ENCODE measurements around the gene DNAH10. TPM values are rescaled to one million over a fixed set of nuclear protein-coding genes. Genes with fewer than 3 reads are reported as not detected.

Gene DNAH10
- total and polyA plus RNA-seq, 2 of the 13 experiments (the other 11 are each of a cell fraction or from before 2014, with no cell fraction given) = 0.01 to 0.02 TPM

DNA sequence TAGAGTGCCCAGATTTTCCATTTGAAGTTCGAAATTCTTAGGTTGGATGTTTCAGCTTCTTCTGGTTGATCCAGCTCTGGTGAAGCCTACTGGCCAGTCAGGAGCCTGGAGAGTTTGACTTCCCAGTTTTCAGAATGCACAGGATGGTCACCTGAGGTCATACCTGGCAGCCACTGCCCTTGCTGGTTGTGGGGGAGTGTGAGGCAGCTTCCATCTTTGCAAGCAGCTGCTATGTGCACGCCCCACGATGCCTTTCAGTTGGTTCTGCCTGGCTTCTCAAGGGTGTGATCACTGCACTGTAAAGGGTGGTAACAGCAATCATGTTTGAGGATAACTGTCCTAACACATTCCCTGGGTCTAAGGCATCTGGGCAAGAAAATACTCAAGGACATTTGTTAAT lies 195.1 kb downstream of the DNAH10 start (continued):
- TF ChIP-seq PBX2 (CRISPR knock-in tag; IDR thresholded peaks at IDR 0.05) = no peak
- TF ChIP-seq ZNF329 (CRISPR knock-in tag; IDR thresholded peaks at IDR 0.05; ENCODE audit: low read depth) = no peak
- no peak for TF ChIP-seq PPARG (CRISPR knock-in tag; conservative IDR thresholded peaks at IDR 0.05)
- no peak for TF ChIP-seq ZNF512 (CRISPR knock-in tag; IDR thresholded peaks at IDR 0.05)
- no peak for TF ChIP-seq EED (CRISPR knock-in tag; IDR thresholded peaks at IDR 0.05)
- TF ChIP-seq TBX3 (IDR thresholded peaks at IDR 0.05; ENCODE audit: borderline replicate concordance) = no peak
- TF ChIP-seq ZNF562 (CRISPR knock-in tag; IDR thresholded peaks at IDR 0.05; ENCODE audit: borderline replicate concordance) = no peak
- TF ChIP-seq ZNF33B (CRISPR knock-in tag; IDR thresholded peaks at IDR 0.05) = no peak

DNA sequence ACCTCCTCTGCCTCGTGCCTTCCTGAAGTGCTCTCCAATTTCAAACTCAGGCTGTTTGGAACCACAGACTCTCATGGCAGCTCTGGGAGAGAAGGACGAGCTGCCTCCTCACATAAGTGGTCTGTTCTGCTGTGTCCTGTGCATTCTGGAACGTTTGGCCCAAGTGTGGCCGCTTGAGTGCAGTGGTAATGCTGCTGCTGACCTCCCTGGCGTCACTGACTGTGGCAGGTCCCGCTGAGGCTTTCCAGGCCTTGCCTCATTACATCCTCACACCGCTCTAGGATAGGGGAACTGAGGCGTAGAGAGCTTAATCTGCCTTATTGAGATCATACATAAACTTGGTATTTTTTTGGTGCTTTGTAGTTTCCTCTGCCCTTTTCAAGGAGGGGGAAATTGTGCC lies 196.4 kb downstream of the DNAH10 start:
- Histone ChIP-seq H3K4me1 (ENCODE audit: insufficient read depth, low read length) (no peaks in the 10 kb centered on the region), H3K9ac (ENCODE audit: insufficient read depth, low read depth, low read length) (no peak overlapping the region), H3K27me3 (ENCODE audit: control insufficient read depth in 1 of 2, insufficient read depth in 2 of 2, low read length in 2 of 2) (no peaks in the 10 kb centered on the region), H2AFZ (ENCODE audit: low read length) (no peak overlapping the region), H4K20me1 (ENCODE audit: insufficient read depth, low read length) (no peaks in the 10 kb centered on the region), H3K36me3 (replicated peaks in 1 of 2; ENCODE audit: control insufficient read depth in 1 of 2, insufficient read depth in 2 of 2, low read length in 2 of 2) (no peaks in the 10 kb centered on the region), H3K4me3 (replicated peaks in 1 of 3; ENCODE audit: insufficient read depth in 1 of 3, low read depth in 2 of 3, low read length in 3 of 3) (no peak overlapping the region), H3K4me2 (ENCODE audit: low read depth, low read length) (no peak overlapping the region), H3K9me3 (ENCODE audit: low read length) (no peaks in the 10 kb centered on the region), H3K27ac (ENCODE audit: extremely low read length, insufficient read depth, low read length) (no peak overlapping the region), H3K79me2 (ENCODE audit: insufficient read depth, low read length) (no peaks in the 10 kb centered on the region)
- ATAC-seq (no peak), FAIRE-seq (no peak), DNase-seq (ENCODE audit: low spot score) (no peak)
- no TSS peak for BruUV-seq (replicated peaks)
- ChIA-PET POLR2A (no interaction called here), CTCF (ENCODE audit: low intra/inter-chr PET ratio, low total read pairs) (no interaction called here)
- in situ Hi-C loops (cut with HindIII; ENCODE audit: extremely low pct_ligation_motif_present, low pct_unique_long_range_greater_than_20kb) (no loop called here), intact Hi-C loops (cut with micrococcal nuclease; ENCODE audit: unreplicated experiment) (no loop called here)
- WGBS (ENCODE audit: low lambda C conversion rate) = 85% methylated on average over 8 of the region's 8 CpGs
- TF ChIP-seq ZNF275 (CRISPR knock-in tag; IDR thresholded peaks at IDR 0.05; ENCODE audit: borderline replicate concordance) (no peak), THYN1 (CRISPR knock-in tag; IDR thresholded peaks at IDR 0.05; ENCODE audit: borderline replicate concordance, low read depth) (no peak), SIN3A (IDR thresholded peaks at IDR 0.05; ENCODE audit: borderline replicate concordance, low read depth, low read length) (no peak), ZGPAT (CRISPR knock-in tag; IDR thresholded peaks at IDR 0.05) (no peak), ZNF784 (CRISPR knock-in tag; IDR thresholded peaks at IDR 0.05; ENCODE audit: borderline replicate concordance) (no peak), ZNF749 (CRISPR knock-in tag; IDR thresholded peaks at IDR 0.05; ENCODE audit: borderline replicate concordance) (no peak), EED (CRISPR knock-in tag; IDR thresholded peaks at IDR 0.05) (no peak), GATAD2A (CRISPR knock-in tag; IDR thresholded peaks at IDR 0.05) (no peak), KLF6 (CRISPR knock-in tag; IDR thresholded peaks at IDR 0.05) (no peak), TFDP1 (CRISPR knock-in tag; IDR thresholded peaks at IDR 0.05; ENCODE audit: borderline replicate concordance) (no peak)
